Esophagus squamous epithelium (tissue), 4 donors: ENCODE results near the gene VANGL2.

ENCODE experiments used
- POLR2A ChIP-seq, 4 donors: fragments of 450-650 bp; IDR thresholded peaks; one replicate each; pipeline ENCODE4 v1.6.1; 2017; ENCODE audit warnings: antibody characterized with exemption in 4 of 4, mild to moderate bottlenecking in 4 of 4, moderate library complexity in 3 of 4
- TF ChIP-seq, protein P1 (sequence below), 6 experiments: fragments of 450-650 bp in 4 of 6; fragments of 200-600 bp in 2 of 6; sonication (generic) in 2 of 6; IDR thresholded peaks; one replicate each; pipeline ENCODE4 v1.5.1; 2016 to 2019; ENCODE audit warnings: antibody characterized with exemption in 6 of 6, mild to moderate bottlenecking in 4 of 6, moderate library complexity in 4 of 6

DNA sequence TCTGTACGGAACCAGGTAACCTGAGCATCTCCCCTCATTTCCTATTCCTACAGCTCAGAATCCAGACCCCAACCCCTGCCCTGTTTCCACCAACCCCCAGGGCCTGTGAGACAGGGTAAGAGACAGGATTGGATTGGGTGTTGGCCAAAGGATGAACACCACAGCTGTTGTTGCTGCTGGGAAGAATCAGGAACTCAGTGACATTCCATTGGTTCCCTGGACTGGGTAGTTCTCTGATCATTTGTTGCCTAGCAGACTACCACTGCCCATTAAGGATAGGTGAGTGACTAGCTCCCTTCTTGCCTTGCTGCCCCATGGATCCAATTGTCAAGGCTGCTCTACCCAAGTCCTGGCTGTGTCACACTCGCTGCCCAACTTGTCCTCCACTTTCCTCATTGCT lies 47.1 kb upstream of the VANGL2 start:
- no peak for TF ChIP-seq POLR2A (IDR thresholded peaks at IDR 0.05)
- TF ChIP-seq, protein P1, sequence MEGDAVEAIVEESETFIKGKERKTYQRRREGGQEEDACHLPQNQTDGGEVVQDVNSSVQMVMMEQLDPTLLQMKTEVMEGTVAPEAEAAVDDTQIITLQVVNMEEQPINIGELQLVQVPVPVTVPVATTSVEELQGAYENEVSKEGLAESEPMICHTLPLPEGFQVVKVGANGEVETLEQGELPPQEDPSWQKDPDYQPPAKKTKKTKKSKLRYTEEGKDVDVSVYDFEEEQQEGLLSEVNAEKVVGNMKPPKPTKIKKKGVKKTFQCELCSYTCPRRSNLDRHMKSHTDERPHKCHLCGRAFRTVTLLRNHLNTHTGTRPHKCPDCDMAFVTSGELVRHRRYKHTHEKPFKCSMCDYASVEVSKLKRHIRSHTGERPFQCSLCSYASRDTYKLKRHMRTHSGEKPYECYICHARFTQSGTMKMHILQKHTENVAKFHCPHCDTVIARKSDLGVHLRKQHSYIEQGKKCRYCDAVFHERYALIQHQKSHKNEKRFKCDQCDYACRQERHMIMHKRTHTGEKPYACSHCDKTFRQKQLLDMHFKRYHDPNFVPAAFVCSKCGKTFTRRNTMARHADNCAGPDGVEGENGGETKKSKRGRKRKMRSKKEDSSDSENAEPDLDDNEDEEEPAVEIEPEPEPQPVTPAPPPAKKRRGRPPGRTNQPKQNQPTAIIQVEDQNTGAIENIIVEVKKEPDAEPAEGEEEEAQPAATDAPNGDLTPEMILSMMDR (IDR thresholded peaks at IDR 0.05), result no peak
